ENCODE results near the gene PGM2L1.

DNA sequence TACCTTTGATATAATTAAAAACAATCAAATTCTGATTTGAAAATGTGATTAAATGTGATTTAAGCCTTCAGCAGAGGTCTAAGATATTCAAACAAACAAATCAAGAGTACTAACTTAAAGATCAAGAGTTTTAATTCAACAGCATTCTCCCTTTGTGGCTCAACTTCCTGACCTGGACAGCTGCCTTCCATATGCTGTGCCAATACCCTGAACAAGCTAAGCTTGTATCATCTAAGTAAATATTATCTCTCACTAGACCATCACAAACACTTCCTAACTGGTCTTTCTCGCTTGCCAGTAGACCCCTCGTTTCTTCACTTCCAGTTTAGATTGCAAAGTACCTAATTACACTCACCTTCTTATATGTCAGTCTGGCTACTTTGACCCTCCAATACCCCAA lies 50.9 kb downstream of the PGM2L1 start:
- TF ChIP-seq, protein P1, sequence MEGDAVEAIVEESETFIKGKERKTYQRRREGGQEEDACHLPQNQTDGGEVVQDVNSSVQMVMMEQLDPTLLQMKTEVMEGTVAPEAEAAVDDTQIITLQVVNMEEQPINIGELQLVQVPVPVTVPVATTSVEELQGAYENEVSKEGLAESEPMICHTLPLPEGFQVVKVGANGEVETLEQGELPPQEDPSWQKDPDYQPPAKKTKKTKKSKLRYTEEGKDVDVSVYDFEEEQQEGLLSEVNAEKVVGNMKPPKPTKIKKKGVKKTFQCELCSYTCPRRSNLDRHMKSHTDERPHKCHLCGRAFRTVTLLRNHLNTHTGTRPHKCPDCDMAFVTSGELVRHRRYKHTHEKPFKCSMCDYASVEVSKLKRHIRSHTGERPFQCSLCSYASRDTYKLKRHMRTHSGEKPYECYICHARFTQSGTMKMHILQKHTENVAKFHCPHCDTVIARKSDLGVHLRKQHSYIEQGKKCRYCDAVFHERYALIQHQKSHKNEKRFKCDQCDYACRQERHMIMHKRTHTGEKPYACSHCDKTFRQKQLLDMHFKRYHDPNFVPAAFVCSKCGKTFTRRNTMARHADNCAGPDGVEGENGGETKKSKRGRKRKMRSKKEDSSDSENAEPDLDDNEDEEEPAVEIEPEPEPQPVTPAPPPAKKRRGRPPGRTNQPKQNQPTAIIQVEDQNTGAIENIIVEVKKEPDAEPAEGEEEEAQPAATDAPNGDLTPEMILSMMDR (conservative IDR thresholded peaks at IDR 0.05) = no peak
- no peak for TF ChIP-seq EZH2 (IDR thresholded peaks at IDR 0.05; ENCODE audit: low read depth)
